Middle frontal gyrus (tissue), 1 donor: ENCODE data around the gene PHKA2.

Experiments used
- DNase-seq: peaks from one replicate; pipeline ENCODE4 v3.0.0-alpha.2; 2015; ENCODE audit warnings: low spot score; ENCODE audit errors: extremely low spot score

PHKA2 gene

GRCh38 chrX:18934708-18935107 is 49.2 kb downstream of the PHKA2 start:
- DNase-seq, result no peak

- DNase-seq, result no peak
Observed at GRCh38 chrX:18933617-18934016, 50.3 kb downstream of the PHKA2 start.

- DNase-seq, result no peak
Observed at GRCh38 chrX:18931972-18932371, 51.9 kb downstream of the PHKA2 start.

GRCh38 chrX:18929775-18930174 is 54.1 kb downstream of the PHKA2 start:
- no peak for DNase-seq

- DNase-seq, result no peak
Observed at GRCh38 chrX:18927558-18927957, 56.4 kb downstream of the PHKA2 start.

- no peak for DNase-seq
Observed at GRCh38 chrX:18924507-18925088, 59.3 kb downstream of the PHKA2 start.

GRCh38 chrX:18920566-18920965 is 63.3 kb downstream of the PHKA2 start:
- no peak for DNase-seq

- DNase-seq, result no peak
Observed at GRCh38 chrX:18920079-18920478, 63.8 kb downstream of the PHKA2 start.

GRCh38 chrX:18917831-18918230 is 66.1 kb downstream of the PHKA2 start:
- no peak for DNase-seq

- DNase-seq, result no peak
Observed at GRCh38 chrX:18906286-18906685, 77.6 kb downstream of the PHKA2 start.

- DNase-seq, result no peak
Observed at GRCh38 chrX:18900401-18900976, 83.4 kb downstream of the PHKA2 start.

- no peak for DNase-seq
Observed at GRCh38 chrX:18899796-18900380, 84.0 kb downstream of the PHKA2 start.

GRCh38 chrX:18898492-18898891 is 85.4 kb downstream of the PHKA2 start:
- DNase-seq, result no peak

- no peak for DNase-seq
Observed at GRCh38 chrX:18898091-18898490, 85.8 kb downstream of the PHKA2 start.

GRCh38 chrX:18897611-18898010 is 86.3 kb downstream of the PHKA2 start:
- no peak for DNase-seq

GRCh38 chrX:18896680-18897544 is 87.0 kb downstream of the PHKA2 start:
- no peak for DNase-seq

- DNase-seq, result no peak
Observed at GRCh38 chrX:18895189-18895951, 88.5 kb downstream of the PHKA2 start.

- no peak for DNase-seq
Observed at GRCh38 chrX:18894156-18894555, 89.8 kb downstream of the PHKA2 start.

GRCh38 chrX:18893536-18893935 is 90.4 kb downstream of the PHKA2 start:
- no peak for DNase-seq

- DNase-seq, result no peak
Observed at GRCh38 chrX:18892899-18893298, 91.0 kb downstream of the PHKA2 start.

- no peak for DNase-seq
Observed at GRCh38 chrX:18891548-18891945, 92.4 kb downstream of the PHKA2 start.
